SK-N-SH (cell line): ENCODE results near the gene SLC35B3. TPM values are rescaled to one million over a fixed set of nuclear protein-coding genes. Genes with fewer than 3 reads are reported as not detected.

ENCODE experiments used
- CTCF ChIA-PET: fragments of 300-600, 350-600 bp; formaldehyde crosslinking; extraction: SDS; loops from one replicate; lab custom pipeline; 2021; lab: Yijun Ruan, JAX
- POLR2A ChIA-PET: fragments of 350-600 bp; sonication (Branson Sonifier 250); formaldehyde crosslinking; extraction: SDS; loops from one replicate; lab custom pipeline; 2020; ENCODE audit warnings: antibody characterized with exemption, inconsistent platforms; lab: Yijun Ruan, JAX
- DNase-seq: peaks from one replicate; pipeline ENCODE4 v3.0.0; 2012
- H2AFZ ChIP-seq: fragments of 200-600 bp; sonication (generic); 2 replicates; pipeline ENCODE4 v1.8.1; 2016; ENCODE audit warnings: antibody characterized with exemption, mild to moderate bottlenecking, low read depth
- H3F3A ChIP-seq: fragments of 200-600 bp; sonication (generic); replicated peaks from 2 replicates; pipeline ENCODE3; 2016; ENCODE audit warnings: antibody characterized with exemption, mild to moderate bottlenecking; ENCODE audit not compliant: insufficient read depth
- H3K27ac ChIP-seq, 2 experiments: fragments of 200-500 bp in 1 of 2; fragments of 200-600 bp in 1 of 2; sonication (Bioruptor generic) in 1 of 2; sonication (generic), shearing (Covaris generic) in 1 of 2; 2 replicates each; pipeline versions ENCODE4 v1.5.1 to v1.6.1; 2014 to 2016; ENCODE audit warnings: low read depth in 2 of 2, inconsistent platforms in 1 of 2, low read length in 1 of 2, mild to moderate bottlenecking in 1 of 2, mixed read lengths in 1 of 2
- H3K27me3 ChIP-seq: fragments of 200-600 bp; sonication (generic), shearing (Covaris generic); 2 replicates; pipeline ENCODE4 v1.6.1; 2016; ENCODE audit warnings: mixed run types; ENCODE audit not compliant: insufficient read depth
- H3K36me3 ChIP-seq, 2 experiments: fragments of 200-500 bp in 1 of 2; fragments of 200-600 bp in 1 of 2; sonication (Bioruptor generic) in 1 of 2; sonication (generic) in 1 of 2; replicated peaks in 1 of 2; 2 replicates each; pipeline versions ENCODE3 to v1.5.1; 2014 to 2016; ENCODE audit warnings: low read length in 1 of 2, mild to moderate bottlenecking in 1 of 2; ENCODE audit not compliant: insufficient read depth in 2 of 2, control insufficient read depth in 1 of 2
- H3K4me1 ChIP-seq, 2 experiments: fragments of 200-500 bp in 1 of 2; fragments of 200-600 bp in 1 of 2; sonication (Bioruptor generic) in 1 of 2; sonication (generic), shearing (Covaris generic) in 1 of 2; 2 replicates each; pipeline versions ENCODE4 v1.5.1 to v1.6.1; 2014 to 2016; ENCODE audit warnings: low read depth in 1 of 2, low read length in 1 of 2, mixed run types in 1 of 2; ENCODE audit not compliant: insufficient read depth in 2 of 2, control insufficient read depth in 1 of 2
- H3K4me2 ChIP-seq: fragments of 200-600 bp; sonication (generic), shearing (Covaris generic); 2 replicates; pipeline ENCODE4 v1.6.1; 2017; ENCODE audit warnings: mixed run types
- H3K4me3 ChIP-seq, 2 experiments: fragments of 200-500 bp in 1 of 2; fragments of 200-600 bp in 1 of 2; sonication (Bioruptor generic) in 1 of 2; sonication (generic), shearing (Covaris generic) in 1 of 2; 2 replicates each; pipeline versions ENCODE4 v1.5.1 to v1.8.1; 2014 to 2016; ENCODE audit warnings: low read depth in 2 of 2, inconsistent platforms in 1 of 2, low read length in 1 of 2, mild to moderate bottlenecking in 1 of 2, mixed read lengths in 1 of 2, moderate library complexity in 1 of 2
- H3K79me2 ChIP-seq: fragments of 200-600 bp; sonication (generic); 2 replicates; pipeline ENCODE4 v1.8.1; 2017; ENCODE audit warnings: mild to moderate bottlenecking; ENCODE audit not compliant: insufficient read depth
- H3K9ac ChIP-seq: fragments of 200-600 bp; sonication (generic); 2 replicates; pipeline ENCODE4 v1.6.1; 2017; ENCODE audit warnings: mixed run types
- H3K9me2 ChIP-seq: fragments of 200-600 bp; sonication (generic); 2 replicates; pipeline ENCODE4 v1.6.1; 2017; ENCODE audit warnings: mixed run types
- H3K9me3 ChIP-seq: fragments of 200-600 bp; sonication (generic); 2 replicates; pipeline ENCODE4 v1.6.1; 2017; ENCODE audit warnings: mixed run types, mild to moderate bottlenecking, moderate library complexity
- H4K20me1 ChIP-seq: fragments of 200-600 bp; sonication (generic); 2 replicates; pipeline ENCODE4 v1.6.1; 2017; ENCODE audit warnings: mild to moderate bottlenecking, mixed run types; ENCODE audit not compliant: insufficient read depth
- ELF1 ChIP-seq: IDR thresholded peaks from 2 replicates; pipeline ENCODE4 v1.4.0; 2012
- EP300 ChIP-seq, 2 experiments: IDR thresholded peaks; 2 replicates each; pipeline versions ENCODE4 v1.4.0 to v1.6.1; 2012; ENCODE audit warnings: borderline replicate concordance in 1 of 2, low read depth in 1 of 2, low read length in 1 of 2
- EZH2phosphoT487 ChIP-seq: fragments of 200-600 bp; sonication (generic); IDR thresholded peaks from 2 replicates; pipeline ENCODE4 v1.6.1; 2017; ENCODE audit warnings: low read depth, mixed run types, mild to moderate bottlenecking, antibody characterized with exemption, moderate library complexity, borderline replicate concordance
- GATA2 ChIP-seq: sonication (generic); formaldehyde crosslinking; IDR thresholded peaks from 2 replicates; pipeline ENCODE4 v1.5.0; 2020; ENCODE audit warnings: mild to moderate bottlenecking, missing genetic modification reagents
- JUND ChIP-seq: IDR thresholded peaks from 2 replicates; pipeline ENCODE4 v1.4.0; 2012
- NFIC ChIP-seq: IDR thresholded peaks from 2 replicates; pipeline ENCODE4 v1.4.0; 2012; ENCODE audit warnings: borderline replicate concordance
- POLR2AphosphoS5 ChIP-seq: IDR thresholded peaks from 2 replicates; pipeline ENCODE4 v1.6.1; 2012; ENCODE audit warnings: low read depth, low read length
- RCOR1 ChIP-seq: fragments of 150-350 bp; IDR thresholded peaks from 2 replicates; pipeline ENCODE4 v1.6.1; 2017; ENCODE audit warnings: antibody characterized with exemption, low read length
- RFX5 ChIP-seq: IDR thresholded peaks from 2 replicates; pipeline ENCODE4 v1.6.1; 2012; ENCODE audit warnings: mild to moderate bottlenecking, improper control_type of control experiment, low read length
- TAF1 ChIP-seq: IDR thresholded peaks from 2 replicates; pipeline ENCODE4 v1.6.1; 2012; ENCODE audit warnings: low read depth, mild to moderate bottlenecking, low read length, moderate library complexity, borderline replicate concordance
- TCF12 ChIP-seq: IDR thresholded peaks from 2 replicates; pipeline ENCODE4 v1.4.0; 2012
- WGBS: methylation state at CpG from one replicate; pipeline ENCODE4 v1.1.6; 2017; ENCODE audit warnings: low lambda C conversion rate; 5-methylcytosine and 5-hydroxymethylcytosine counted together
- polyA plus RNA-seq, 3 experiments: library from polyadenylated mRNA; depleted of rRNA; stranded (reverse); fragments of >200 nt; gene quantifications; 2 replicates each; pipeline ENCODE4 v1.2.3, GENCODE V29; 2012
- TF ChIP-seq, protein P1 (sequence below): IDR thresholded peaks from 2 replicates; pipeline ENCODE4 v1.4.0; 2012; ENCODE audit warnings: low read depth
- TF ChIP-seq, protein P2 (sequence below): IDR thresholded peaks from 2 replicates; pipeline ENCODE4; 2012
- TF ChIP-seq, protein P3 (sequence below): fragments of 150-350 bp; IDR thresholded peaks from 2 replicates; pipeline ENCODE4 v1.6.1; 2017; ENCODE audit warnings: antibody characterized with exemption, low read length, low read depth, borderline replicate concordance
- TF ChIP-seq, protein P4 (sequence below): fragments of 200-600 bp; sonication (generic); IDR thresholded peaks from 2 replicates; pipeline ENCODE4 v1.6.1; 2017; ENCODE audit warnings: antibody characterized with exemption, mild to moderate bottlenecking, moderate library complexity

The SLC35B3 gene
- polyA plus RNA-seq, 1 of the 3 experiments (the other 2 are of a cell fraction) = 11.0 TPM

DNA sequence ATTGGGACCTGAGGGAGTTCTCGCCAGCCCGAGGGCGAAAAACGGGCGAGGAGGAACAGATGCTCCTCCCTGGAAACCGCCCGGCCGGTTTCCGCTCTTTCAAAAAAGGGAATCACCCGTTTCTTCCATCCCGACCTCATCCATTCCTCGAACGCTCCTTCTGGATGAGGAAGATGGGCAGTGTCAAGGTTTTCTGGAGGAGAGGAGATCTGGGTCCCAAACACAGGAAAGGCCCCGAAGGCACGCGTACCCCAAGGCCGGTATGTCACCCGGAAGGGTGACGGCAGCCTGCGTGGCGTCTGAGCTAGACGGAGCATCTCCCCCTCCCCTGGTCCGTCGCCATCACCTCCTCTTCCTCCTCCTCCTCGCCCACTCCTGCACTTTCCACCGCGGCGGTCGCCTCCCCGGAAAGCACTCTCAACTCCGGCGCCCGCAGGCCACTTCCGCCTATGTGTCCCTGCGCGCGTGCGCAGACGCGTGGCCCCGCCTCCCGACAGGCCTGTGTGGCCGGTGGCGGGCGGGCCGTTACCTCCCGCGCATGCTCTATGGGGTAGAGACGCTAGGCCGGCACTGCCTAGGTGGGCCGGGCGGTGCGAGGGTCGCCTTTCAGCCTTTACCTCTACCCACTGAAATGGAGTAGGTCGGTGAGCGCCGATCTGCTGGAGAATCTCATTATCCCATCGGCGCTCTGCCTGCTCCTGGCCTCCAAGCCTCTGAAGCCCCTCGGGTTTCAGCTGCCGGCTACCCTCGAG is at the start of gene SLC35B3 (continued):
- peak; percentile 89 for TF ChIP-seq POLR2AphosphoS5
- TF ChIP-seq GATA2 (CRISPR knock-in tag) = no peak
- TF ChIP-seq EZH2phosphoT487 = no peak
- no peak for TF ChIP-seq RCOR1
- TF ChIP-seq ELF1 = peak; percentile 96
- TF ChIP-seq, protein P1, sequence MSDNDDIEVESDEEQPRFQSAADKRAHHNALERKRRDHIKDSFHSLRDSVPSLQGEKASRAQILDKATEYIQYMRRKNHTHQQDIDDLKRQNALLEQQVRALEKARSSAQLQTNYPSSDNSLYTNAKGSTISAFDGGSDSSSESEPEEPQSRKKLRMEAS = peak; percentile 65; the same call in 1 of the 2 replicates
- no peak for TF ChIP-seq TCF12
- no peak for TF ChIP-seq EP300 (IDR thresholded peaks at IDR 0.05; ENCODE audit: borderline replicate concordance in 1 of 2, low read depth in 1 of 2, low read length in 1 of 2)
- TF ChIP-seq NFIC = no peak
- TF ChIP-seq, protein P2, sequence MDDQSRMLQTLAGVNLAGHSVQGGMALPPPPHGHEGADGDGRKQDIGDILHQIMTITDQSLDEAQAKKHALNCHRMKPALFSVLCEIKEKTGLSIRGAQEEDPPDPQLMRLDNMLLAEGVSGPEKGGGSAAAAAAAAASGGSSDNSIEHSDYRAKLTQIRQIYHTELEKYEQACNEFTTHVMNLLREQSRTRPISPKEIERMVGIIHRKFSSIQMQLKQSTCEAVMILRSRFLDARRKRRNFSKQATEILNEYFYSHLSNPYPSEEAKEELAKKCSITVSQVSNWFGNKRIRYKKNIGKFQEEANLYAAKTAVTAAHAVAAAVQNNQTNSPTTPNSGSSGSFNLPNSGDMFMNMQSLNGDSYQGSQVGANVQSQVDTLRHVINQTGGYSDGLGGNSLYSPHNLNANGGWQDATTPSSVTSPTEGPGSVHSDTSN = no peak
- no peak for TF ChIP-seq JUND
- TF ChIP-seq RFX5 = no peak

DNA sequence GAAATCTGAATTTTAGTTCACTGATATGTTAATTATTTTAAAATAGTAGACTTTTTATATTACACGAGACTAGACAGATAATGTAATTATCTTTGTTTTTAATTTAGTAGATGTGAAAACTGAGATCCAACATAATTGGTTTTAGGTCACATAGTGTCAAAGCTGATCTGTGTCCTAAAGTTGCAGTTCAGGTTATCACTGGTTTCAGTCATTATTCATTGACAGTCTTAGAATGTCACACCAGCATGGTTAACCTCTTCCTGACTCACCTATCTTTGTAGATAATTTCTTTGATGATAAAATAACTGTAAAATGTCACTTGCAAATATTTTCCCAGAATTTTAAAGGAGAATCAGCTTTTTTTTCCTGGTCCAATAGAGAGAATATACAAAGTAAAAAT is 48.3 kb upstream of the SLC35B3 start:
- WGBS = 20% methylated on average over 1 of the region's 1 CpG
- ChIA-PET POLR2A (no interaction called here), CTCF (no interaction called here)
- Histone ChIP-seq H3F3A (no peaks in the 10 kb centered on the region), H3K79me2 (no peaks in the 10 kb centered on the region), H3K27ac (no peak overlapping the region), H3K9me3 (no peaks in the 10 kb centered on the region; the same call in 1 of the 2 replicates), H3K36me3 (no peaks in the 10 kb centered on the region), H3K9me2 (no peaks in the 10 kb centered on the region), H3K4me2 (no peak overlapping the region), H2AFZ (no peak overlapping the region; the same call in 1 of the 2 replicates), H4K20me1 (no peaks in the 10 kb centered on the region), H3K27me3 (no peaks in the 10 kb centered on the region), H3K4me3 (no peak overlapping the region), H3K9ac (no peak overlapping the region), H3K4me1 (no peaks in the 10 kb centered on the region)
- no peak for DNase-seq
- TF ChIP-seq TAF1 (no peak), RCOR1 (no peak)

DNA sequence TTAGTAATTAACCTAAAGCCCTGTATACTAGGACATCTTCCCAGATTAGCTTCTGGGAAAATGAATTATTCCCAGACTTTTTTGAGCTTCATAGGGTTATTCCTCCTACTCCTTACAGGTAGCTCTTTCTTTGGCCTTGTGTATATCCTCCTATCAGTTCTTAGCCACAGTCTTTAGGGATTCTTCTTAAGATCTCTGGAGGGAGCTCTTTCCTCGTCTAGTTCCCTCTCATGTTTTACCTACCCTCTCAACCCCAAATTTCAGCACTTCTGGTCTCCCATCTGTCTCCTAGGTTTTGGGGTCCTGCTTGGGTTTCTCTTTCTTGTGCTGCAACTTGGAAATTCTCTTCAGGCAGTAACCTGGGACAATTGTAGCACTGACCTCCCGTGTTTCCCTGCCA is 46.4 kb upstream of the SLC35B3 start:
- WGBS = 1% methylated on average over 2 of the region's 2 CpGs
- ChIA-PET POLR2A (no interaction called here), CTCF (interaction anchor here (0.5 to 1.1 kb wide), 2 partner anchors 18 to 122 kb away, joined by 4 to 5 read pairs; no protein-coding TSS in a partner anchor)
- no peak overlapping the region for H3K9ac ChIP-seq
- no peaks in the 10 kb centered on the region for H3K4me1 ChIP-seq
- no peaks in the 10 kb centered on the region for H3K27me3 ChIP-seq
- no peaks in the 10 kb centered on the region; the same call in 1 of the 2 replicates for H3K9me3 ChIP-seq
- no peak overlapping the region for H3K27ac ChIP-seq
- H2AFZ ChIP-seq = no peak overlapping the region
- no peaks in the 10 kb centered on the region for H3K36me3 ChIP-seq
- H3K4me3 ChIP-seq = no peak overlapping the region
- H3K79me2 ChIP-seq = no peaks in the 10 kb centered on the region
- TF ChIP-seq, protein P3, sequence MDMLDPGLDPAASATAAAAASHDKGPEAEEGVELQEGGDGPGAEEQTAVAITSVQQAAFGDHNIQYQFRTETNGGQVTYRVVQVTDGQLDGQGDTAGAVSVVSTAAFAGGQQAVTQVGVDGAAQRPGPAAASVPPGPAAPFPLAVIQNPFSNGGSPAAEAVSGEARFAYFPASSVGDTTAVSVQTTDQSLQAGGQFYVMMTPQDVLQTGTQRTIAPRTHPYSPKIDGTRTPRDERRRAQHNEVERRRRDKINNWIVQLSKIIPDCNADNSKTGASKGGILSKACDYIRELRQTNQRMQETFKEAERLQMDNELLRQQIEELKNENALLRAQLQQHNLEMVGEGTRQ = no peak
- TF ChIP-seq, protein P4, sequence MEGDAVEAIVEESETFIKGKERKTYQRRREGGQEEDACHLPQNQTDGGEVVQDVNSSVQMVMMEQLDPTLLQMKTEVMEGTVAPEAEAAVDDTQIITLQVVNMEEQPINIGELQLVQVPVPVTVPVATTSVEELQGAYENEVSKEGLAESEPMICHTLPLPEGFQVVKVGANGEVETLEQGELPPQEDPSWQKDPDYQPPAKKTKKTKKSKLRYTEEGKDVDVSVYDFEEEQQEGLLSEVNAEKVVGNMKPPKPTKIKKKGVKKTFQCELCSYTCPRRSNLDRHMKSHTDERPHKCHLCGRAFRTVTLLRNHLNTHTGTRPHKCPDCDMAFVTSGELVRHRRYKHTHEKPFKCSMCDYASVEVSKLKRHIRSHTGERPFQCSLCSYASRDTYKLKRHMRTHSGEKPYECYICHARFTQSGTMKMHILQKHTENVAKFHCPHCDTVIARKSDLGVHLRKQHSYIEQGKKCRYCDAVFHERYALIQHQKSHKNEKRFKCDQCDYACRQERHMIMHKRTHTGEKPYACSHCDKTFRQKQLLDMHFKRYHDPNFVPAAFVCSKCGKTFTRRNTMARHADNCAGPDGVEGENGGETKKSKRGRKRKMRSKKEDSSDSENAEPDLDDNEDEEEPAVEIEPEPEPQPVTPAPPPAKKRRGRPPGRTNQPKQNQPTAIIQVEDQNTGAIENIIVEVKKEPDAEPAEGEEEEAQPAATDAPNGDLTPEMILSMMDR = peak; percentile 19; the same call in 1 of the 2 replicates
- no peak for DNase-seq
- no peak overlapping the region for H3K4me2 ChIP-seq
- no peaks in the 10 kb centered on the region for H4K20me1 ChIP-seq
- no peaks in the 10 kb centered on the region for H3F3A ChIP-seq
- no peaks in the 10 kb centered on the region for H3K9me2 ChIP-seq
